ENCODE measurements around the gene SLX4.
A peak's percentile ranks its signal among the peaks of the same experiment; 100 is the strongest.

SLX4 gene

DNA sequence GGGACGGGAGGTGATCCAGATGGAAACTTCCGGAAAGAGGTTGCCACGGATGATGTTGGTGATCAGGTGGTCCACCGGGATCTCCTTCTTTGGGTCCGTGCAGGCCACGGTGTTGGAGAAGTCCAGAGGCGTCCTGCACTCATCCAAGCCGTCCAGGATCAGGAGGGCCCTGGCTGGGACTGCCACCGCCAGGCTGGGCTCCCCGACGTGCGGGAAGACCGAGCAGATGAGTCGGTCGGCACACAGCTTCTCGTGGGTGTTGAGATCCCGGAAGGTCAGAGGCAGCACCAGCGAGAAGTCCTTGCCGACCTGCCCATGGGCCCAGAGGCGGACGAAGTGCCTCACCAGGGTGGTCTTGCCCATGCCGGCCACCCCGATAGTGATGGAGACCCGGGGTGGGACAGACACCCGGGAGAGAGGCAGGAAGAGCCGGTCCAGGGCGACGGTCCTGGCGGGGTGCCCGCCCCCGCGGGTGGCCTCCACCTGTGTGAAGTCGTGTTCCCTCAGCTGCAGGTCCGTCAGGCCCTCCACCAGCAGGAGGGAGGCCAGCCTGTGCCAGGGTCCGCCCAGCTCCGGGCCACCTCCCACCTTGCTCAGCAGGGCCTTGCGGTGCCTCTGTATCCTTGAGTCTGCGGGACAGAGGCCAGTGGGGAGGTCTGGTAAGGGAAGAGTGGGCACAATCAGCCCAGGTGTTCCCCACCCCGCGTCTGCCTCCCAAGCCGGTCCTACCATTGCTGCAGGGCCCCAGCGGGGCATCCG lies 47.1 kb downstream of the SLX4 start:
- TF ChIP-seq JUND (IDR thresholded peaks at IDR 0.05; ENCODE audit: low read depth): no peak
- in situ Hi-C loops (cut with HindIII; ENCODE audit: low pct_unique_long_range_greater_than_20kb, low sequenced_read_pairs): no loop called here
- no peak for DNase-seq (ENCODE audit: low read depth in 1 of 2, low spot score in 1 of 2)

DNA sequence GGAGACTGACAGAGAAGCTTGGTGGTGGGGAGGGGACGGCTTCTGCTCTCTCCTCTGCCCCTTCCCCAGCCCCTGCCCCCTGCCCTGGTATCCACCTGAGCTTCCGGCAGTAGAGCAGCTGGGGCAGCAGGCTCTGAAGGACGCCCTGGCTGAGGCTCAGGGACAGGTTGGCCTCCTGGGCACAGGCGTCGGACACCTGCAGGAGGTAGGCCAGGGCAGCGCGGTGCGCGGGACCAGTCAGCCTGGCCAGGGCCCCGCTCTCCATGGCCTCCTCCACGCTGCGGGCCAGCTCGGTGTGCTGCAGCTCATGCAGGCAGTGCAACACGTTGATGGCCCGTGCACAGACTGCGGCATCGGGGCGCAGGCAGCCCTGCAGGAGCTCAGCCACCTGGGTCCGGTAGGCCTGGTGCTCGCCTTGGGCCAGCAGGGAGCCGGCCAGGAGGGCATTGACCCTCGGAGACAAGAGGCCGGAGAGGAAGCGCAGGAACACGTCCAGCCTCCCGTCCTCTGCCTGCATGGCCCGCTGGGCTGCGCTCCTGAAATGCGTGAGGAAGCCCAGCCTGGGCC lies 48.4 kb downstream of the SLX4 start:
- TF ChIP-seq JUND (IDR thresholded peaks at IDR 0.05; ENCODE audit: low read depth): no peak
- in situ Hi-C loops (cut with HindIII; ENCODE audit: low pct_unique_long_range_greater_than_20kb, low sequenced_read_pairs): no loop called here
- no peak for DNase-seq (ENCODE audit: low read depth in 1 of 2, low spot score in 1 of 2)

DNA sequence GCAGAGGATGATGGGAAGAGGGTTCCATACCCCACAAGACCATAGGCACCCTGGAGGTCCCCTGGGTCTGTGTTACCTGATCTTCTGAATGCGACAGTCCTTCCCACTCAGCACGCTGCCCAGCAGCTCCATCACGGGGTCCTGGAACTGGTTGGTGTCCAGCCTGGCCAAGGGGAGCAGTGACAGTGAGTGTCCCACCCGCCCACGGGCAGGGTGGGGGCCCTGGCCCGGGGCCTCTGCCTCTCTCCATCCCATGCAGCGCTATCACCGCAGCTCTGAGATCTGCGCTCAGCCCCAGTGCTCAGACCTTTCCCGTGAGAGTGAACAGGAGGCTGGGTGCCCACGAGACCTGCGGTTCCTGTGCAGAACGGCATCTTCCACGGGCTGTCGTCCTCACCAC lies 49.8 kb downstream of the SLX4 start:
- no peak for DNase-seq (ENCODE audit: low read depth in 1 of 2, low spot score in 1 of 2)
- in situ Hi-C loops (cut with HindIII; ENCODE audit: low pct_unique_long_range_greater_than_20kb, low sequenced_read_pairs): no loop called here
- TF ChIP-seq JUND (IDR thresholded peaks at IDR 0.05; ENCODE audit: low read depth): no peak

DNA sequence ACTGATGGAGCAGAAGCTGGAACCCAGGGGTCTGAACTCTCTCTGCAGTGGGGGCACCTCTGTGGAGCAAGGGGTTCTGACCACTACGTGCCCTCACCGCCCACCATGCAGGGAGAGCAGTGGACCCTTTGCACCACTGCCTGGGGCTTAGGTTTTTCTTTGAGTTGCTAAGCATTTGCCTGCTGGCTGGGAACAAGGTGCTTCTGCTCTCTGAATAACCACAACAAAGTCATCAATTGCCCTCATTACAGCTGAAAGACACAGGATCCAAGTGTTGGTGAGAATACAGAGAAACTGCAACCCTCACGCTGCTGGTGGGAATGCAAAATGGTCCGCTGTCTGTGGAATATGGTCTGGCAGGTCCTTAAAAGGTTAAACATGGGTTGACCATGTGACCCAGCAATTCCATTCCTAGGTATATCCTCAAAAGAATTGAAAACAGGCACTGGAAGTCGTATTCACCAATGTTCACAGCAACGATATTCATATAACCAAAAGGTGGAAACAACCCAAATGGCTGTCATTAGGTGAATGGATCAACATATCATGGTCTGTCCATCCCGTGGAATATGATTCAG lies 57.0 kb downstream of the SLX4 start:
- in situ Hi-C loops (cut with HindIII; ENCODE audit: low pct_unique_long_range_greater_than_20kb, low sequenced_read_pairs): no loop called here
- no peak for TF ChIP-seq JUND (IDR thresholded peaks at IDR 0.05; ENCODE audit: low read depth)
- no peak for DNase-seq (ENCODE audit: low read depth in 1 of 2, low spot score in 1 of 2)

DNA sequence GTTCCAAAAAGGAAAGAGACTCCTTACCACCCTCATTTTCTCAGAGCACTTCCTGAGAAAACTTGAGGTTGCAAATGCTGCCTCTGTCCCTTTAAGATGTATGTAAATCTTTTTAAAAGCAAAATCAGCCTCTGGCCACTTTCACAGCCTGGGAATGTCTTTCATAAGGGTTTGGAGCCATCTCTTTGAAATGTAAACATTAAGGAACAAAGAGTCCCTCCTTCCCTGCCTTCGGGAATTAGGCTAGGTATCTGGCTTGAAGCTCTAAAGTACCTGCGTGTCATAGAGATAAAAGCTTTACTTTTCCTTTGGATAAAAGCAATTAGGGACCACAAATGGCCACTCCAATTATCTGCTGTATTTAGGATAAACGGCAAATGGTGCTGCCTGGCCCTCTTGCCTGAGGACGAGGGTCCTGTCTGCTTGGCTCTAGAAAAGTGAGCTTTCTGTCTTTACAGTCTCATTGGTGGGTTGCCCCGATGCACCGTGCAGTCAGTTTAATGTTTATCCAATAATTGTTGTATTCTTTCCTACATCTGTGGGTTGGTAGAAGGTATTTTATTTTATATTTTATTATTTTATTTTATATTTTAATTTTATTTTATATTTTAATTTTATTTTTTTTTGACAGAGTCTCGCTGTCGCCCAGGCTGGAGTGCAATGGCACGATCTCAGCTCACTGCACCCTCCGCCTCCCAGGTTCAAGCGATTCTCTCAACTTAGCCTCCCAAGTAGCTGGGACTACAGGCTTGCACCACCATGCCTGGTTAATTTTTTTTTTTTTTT lies 58.1 kb downstream of the SLX4 start:
- in situ Hi-C loops (cut with HindIII; ENCODE audit: low pct_unique_long_range_greater_than_20kb, low sequenced_read_pairs): no loop called here
- no peak for TF ChIP-seq JUND (IDR thresholded peaks at IDR 0.05; ENCODE audit: low read depth)
- peak in 1 of 2 experiments; percentile 80 for DNase-seq (ENCODE audit: low read depth in 1 of 2, low spot score in 1 of 2)

DNA sequence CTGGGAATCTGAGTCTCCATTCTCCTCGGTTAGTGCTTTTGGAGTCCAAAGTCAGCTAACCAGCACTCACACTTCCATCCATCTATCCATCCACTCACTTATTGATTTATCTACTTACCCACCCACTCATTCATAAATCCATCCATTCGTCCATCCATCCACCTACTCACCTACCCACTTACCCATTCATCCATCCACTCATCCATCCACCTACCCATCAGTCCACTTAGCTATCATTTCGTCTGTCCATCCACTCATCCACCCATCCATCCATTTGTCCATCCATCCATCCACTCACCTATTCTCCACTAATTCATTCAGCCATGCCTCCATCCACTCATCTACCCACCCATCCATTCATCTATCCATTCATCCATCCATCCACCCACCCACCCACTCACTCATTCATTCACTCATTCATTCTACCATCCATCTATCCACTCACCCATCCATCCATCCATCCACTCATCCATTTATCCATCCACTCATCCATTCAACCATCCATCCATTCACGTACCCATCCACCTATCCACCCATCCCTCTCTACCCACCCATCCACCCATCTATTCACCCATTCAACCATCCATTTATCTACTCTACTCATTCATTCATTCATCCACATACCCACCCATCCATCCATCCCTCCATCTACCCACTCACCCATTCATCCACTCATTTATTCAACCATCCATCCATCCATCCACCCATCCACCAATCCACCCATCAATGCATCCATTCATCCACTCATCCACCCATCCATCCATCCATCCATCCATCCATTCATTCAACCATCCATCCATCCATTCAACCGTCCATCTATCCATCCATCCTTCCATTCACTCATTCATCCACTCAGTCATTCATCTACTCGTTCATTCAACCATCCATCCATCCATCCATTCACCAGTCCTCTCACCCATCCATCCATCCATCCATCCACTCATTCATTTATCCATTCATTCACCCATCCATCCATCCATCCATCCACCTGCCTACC lies 60.3 kb downstream of the SLX4 start:
- no peak for DNase-seq (ENCODE audit: low read depth in 1 of 2, low spot score in 1 of 2)
- in situ Hi-C loops (cut with HindIII; ENCODE audit: low pct_unique_long_range_greater_than_20kb, low sequenced_read_pairs): no loop called here
- TF ChIP-seq JUND (IDR thresholded peaks at IDR 0.05; ENCODE audit: low read depth): no peak

DNA sequence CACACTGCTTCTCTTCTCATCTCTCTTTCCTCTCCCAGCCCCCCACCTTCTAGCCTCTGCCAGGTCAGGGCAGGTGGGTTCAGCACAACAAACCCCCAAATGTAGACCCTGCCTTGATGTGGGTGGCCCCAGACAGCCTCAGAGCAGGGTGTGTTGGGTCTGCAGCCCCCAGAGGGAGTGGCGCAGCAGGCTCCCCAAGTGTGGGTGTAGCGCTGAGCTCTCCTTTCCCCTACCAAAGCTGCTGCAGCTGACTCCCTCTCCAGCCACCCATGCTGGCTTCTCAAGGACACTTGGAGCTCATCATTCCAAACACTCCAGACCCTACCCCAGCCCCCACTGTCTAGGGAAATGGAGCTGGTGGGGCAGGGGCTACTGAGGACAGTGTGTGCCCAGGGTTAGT lies 61.5 kb downstream of the SLX4 start:
- TF ChIP-seq JUND (IDR thresholded peaks at IDR 0.05; ENCODE audit: low read depth): no peak
- in situ Hi-C loops (cut with HindIII; ENCODE audit: low pct_unique_long_range_greater_than_20kb, low sequenced_read_pairs): no loop called here
- DNase-seq (ENCODE audit: low read depth in 1 of 2, low spot score in 1 of 2): no peak

DNA sequence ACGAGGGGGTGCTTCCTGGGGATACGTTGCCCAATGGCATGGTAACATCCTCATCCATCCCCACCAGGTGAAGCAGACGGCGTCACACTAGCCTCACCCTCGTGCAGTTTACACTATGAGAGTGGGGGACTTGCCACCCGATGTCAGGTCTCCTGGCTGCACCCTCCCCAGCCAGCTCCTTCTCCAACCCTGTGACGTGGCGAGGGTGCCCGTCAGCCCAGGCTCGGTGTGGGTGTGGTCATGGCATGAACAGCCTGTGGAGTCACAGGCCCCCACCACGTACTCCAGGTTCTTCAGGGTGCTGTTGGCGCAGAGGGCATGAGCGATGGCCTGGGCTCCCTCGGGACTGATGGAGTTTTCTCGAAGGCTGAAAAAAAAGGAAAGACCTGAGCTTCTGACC lies 62.5 kb downstream of the SLX4 start:
- in situ Hi-C loops (cut with HindIII; ENCODE audit: low pct_unique_long_range_greater_than_20kb, low sequenced_read_pairs): no loop called here
- no peak for TF ChIP-seq JUND (IDR thresholded peaks at IDR 0.05; ENCODE audit: low read depth)
- no peak for DNase-seq (ENCODE audit: low read depth in 1 of 2, low spot score in 1 of 2)

DNA sequence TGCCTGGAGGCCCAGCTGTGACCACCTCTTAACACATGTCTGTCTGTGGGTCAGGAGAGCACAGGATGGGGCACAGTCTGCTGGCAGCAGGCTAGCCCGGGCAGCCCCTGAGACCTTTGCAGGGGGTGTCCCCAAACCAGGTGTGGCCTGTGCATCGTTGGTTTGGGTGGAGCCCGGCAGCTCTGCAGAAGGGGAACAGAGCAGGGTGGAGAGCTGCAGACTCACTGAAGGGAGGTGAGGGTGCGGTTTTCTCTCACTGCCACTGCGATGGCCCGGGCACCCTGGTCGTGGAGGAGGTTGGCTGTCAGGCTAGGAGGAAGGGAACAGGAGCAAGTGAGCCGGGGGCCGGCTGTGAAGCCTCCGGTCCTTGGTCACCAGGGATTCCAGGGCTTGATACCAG lies 63.0 kb downstream of the SLX4 start:
- DNase-seq (ENCODE audit: low read depth in 1 of 2, low spot score in 1 of 2): no peak
- in situ Hi-C loops (cut with HindIII; ENCODE audit: low pct_unique_long_range_greater_than_20kb, low sequenced_read_pairs): no loop called here
- no peak for TF ChIP-seq JUND (IDR thresholded peaks at IDR 0.05; ENCODE audit: low read depth)

DNA sequence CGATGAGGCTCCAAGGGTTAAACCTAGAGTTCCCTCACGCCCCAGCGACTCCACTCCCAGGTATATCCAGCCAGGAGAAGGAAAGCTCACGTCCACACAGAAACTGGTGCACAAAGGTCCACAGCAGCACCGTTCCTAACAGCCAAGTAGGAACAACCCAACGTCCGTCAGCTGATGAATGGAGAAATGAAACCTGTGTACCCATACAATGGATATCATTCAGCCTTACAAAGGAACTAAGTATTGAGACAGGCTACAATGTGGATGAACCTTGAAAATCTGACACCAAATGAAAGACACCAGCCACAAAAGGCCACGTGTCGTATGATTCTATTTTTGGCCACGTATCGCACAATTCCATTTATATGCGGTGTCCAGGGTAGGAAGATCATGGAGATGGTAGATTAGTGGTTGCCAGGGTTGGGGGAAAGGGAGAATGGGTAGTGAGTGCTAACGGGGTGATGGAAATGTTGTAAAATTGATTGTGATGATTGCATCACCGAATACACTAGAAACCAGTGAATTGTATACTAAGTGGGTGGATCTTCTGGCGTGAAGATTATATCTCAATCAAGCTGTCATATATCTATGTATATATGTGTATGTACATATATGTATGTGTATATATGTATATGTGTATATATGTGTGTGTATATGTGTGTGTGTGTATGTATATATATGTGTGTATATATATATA lies 64.3 kb downstream of the SLX4 start:
- DNase-seq (ENCODE audit: low read depth in 1 of 2, low spot score in 1 of 2): no peak
- no peak for TF ChIP-seq JUND (IDR thresholded peaks at IDR 0.05; ENCODE audit: low read depth)
- in situ Hi-C loops (cut with HindIII; ENCODE audit: low pct_unique_long_range_greater_than_20kb, low sequenced_read_pairs): no loop called here

DNA sequence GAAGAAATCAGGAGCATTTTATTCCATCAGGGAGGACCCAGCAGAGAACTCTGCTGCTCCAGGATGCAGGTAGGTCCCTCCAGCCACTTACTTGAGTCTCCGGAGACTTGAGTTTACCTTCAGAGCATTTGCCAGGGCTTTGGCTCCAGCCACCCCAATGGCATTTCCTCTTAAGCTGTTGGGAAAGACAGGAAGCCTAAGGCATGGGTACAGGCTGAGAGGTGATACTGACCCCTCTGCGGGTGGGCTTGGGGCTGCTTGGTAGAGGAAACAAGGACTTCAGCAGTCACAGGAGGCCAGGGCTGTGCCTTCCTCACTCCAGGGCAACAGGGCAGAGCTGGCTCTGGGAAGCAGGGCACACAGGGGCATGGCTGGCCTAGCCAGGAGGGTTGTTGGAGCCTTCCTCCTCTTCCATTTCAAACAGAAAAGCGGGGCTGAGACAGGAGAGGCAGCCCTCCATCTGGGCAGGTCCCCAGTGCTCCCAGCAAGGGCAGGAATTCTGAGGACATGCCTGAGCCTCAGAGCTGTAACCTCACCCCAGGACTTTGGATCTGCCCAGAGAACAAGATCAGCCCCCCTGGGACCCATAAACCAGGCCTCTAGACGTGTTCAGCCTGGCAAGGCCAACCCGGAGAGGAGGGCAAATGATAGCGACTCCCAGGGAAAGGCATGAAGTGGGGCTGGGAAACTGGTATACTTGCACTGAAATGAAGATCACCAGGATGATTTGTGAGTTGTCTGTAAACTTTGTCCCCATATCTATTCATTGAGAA lies 68.6 kb downstream of the SLX4 start:
- in situ Hi-C loops (cut with HindIII; ENCODE audit: low pct_unique_long_range_greater_than_20kb, low sequenced_read_pairs): no loop called here
- no peak for TF ChIP-seq JUND (IDR thresholded peaks at IDR 0.05; ENCODE audit: low read depth)
- no peak for DNase-seq (ENCODE audit: low read depth in 1 of 2, low spot score in 1 of 2)
